Measurements from ENCODE around the gene FHIP2A.
"Not testable (repeated sequence)": the region's sequence is repeated elsewhere in the genome, so short reads cannot be mapped to it uniquely, and the experiment has no call there.

The FHIP2A gene

GRCh38 chr10:114845978-114846693 lies 24.6 kb downstream of the FHIP2A start:
- no peak for TF ChIP-seq EZH2 (IDR thresholded peaks at IDR 0.05; ENCODE audit: borderline replicate concordance, low read length)
- no peak for TF ChIP-seq CTCF (IDR thresholded peaks at IDR 0.05; ENCODE audit: low read length)
- H3K9me2 ChIP-seq (ENCODE audit: low read depth, low read length) = no peaks in the 10 kb centered on the region
- no peak overlapping the region for H2AFZ ChIP-seq (ENCODE audit: low read length)
- H3K27me3 ChIP-seq (ENCODE audit: insufficient read depth, low read length) = no peaks in the 10 kb centered on the region
- H3K9me3 ChIP-seq (ENCODE audit: low read length) = peaks cover 5% of the 10 kb centered on the region; the same call in 1 of the 2 replicates
- peaks cover 49% of the 10 kb centered on the region for H3K36me3 ChIP-seq (ENCODE audit: insufficient read depth, low read length)
- no peaks in the 10 kb centered on the region for H4K20me1 ChIP-seq (ENCODE audit: insufficient read depth, low read length)
- H3K4me1 ChIP-seq (ENCODE audit: insufficient read depth, low read length, severe bottlenecking) = no peaks in the 10 kb centered on the region
- H3K4me2 ChIP-seq (ENCODE audit: low read length) = no peak overlapping the region
- no peak overlapping the region for H3K9ac ChIP-seq (ENCODE audit: low read length)
- no peaks in the 10 kb centered on the region for H3F3A ChIP-seq (ENCODE audit: insufficient read depth, low read length)
- H3K79me2 ChIP-seq (ENCODE audit: insufficient read depth, low read length) = no peaks in the 10 kb centered on the region
- H3K4me3 ChIP-seq (ENCODE audit: low read depth, low read length, poor library complexity, severe bottlenecking) = no peak overlapping the region
- no peak overlapping the region for H3K27ac ChIP-seq (ENCODE audit: low read depth, low read length, poor library complexity, severe bottlenecking)

GRCh38 chr10:114847517-114847916 lies 25.9 kb downstream of the FHIP2A start:
- not testable (repeated sequence) for H3K9me2 ChIP-seq (ENCODE audit: low read depth, low read length); H3F3A ChIP-seq (ENCODE audit: insufficient read depth, low read length); H3K9me3 ChIP-seq (ENCODE audit: low read length); H2AFZ ChIP-seq (ENCODE audit: low read length); H3K4me1 ChIP-seq (ENCODE audit: insufficient read depth, low read length, severe bottlenecking); H3K4me3 ChIP-seq (ENCODE audit: low read depth, low read length, poor library complexity, severe bottlenecking); H3K9ac ChIP-seq (ENCODE audit: low read length); H3K27me3 ChIP-seq (ENCODE audit: insufficient read depth, low read length); H3K27ac ChIP-seq (ENCODE audit: low read depth, low read length, poor library complexity, severe bottlenecking); H4K20me1 ChIP-seq (ENCODE audit: insufficient read depth, low read length); H3K4me2 ChIP-seq (ENCODE audit: low read length); H3K79me2 ChIP-seq (ENCODE audit: insufficient read depth, low read length)
- peaks cover 49% of the 10 kb centered on the region for H3K36me3 ChIP-seq (ENCODE audit: insufficient read depth, low read length)

GRCh38 chr10:114849674-114850073 lies 28.1 kb downstream of the FHIP2A start:
- H4K20me1 ChIP-seq (ENCODE audit: insufficient read depth, low read length) = no peaks in the 10 kb centered on the region
- no peak overlapping the region for H3K9ac ChIP-seq (ENCODE audit: low read length)
- no peak overlapping the region for H3K4me2 ChIP-seq (ENCODE audit: low read length)
- no peaks in the 10 kb centered on the region for H3K9me2 ChIP-seq (ENCODE audit: low read depth, low read length)
- H3K27me3 ChIP-seq (ENCODE audit: insufficient read depth, low read length) = no peaks in the 10 kb centered on the region
- no peaks in the 10 kb centered on the region for H3K4me1 ChIP-seq (ENCODE audit: insufficient read depth, low read length, severe bottlenecking)
- H3K9me3 ChIP-seq (ENCODE audit: low read length) = peaks cover 5% of the 10 kb centered on the region; the same call in 1 of the 2 replicates
- no peak overlapping the region for H3K4me3 ChIP-seq (ENCODE audit: low read depth, low read length, poor library complexity, severe bottlenecking)
- H2AFZ ChIP-seq (ENCODE audit: low read length) = no peak overlapping the region
- no peaks in the 10 kb centered on the region for H3F3A ChIP-seq (ENCODE audit: insufficient read depth, low read length)
- no peaks in the 10 kb centered on the region for H3K79me2 ChIP-seq (ENCODE audit: insufficient read depth, low read length)
- H3K36me3 ChIP-seq (ENCODE audit: insufficient read depth, low read length) = peaks cover 43% of the 10 kb centered on the region
- H3K27ac ChIP-seq (ENCODE audit: low read depth, low read length, poor library complexity, severe bottlenecking) = no peak overlapping the region
- TF ChIP-seq CTCF (IDR thresholded peaks at IDR 0.05; ENCODE audit: low read length) (no peak), EZH2 (IDR thresholded peaks at IDR 0.05; ENCODE audit: borderline replicate concordance, low read length) (no peak)

GRCh38 chr10:114850126-114850525 lies 28.5 kb downstream of the FHIP2A start:
- H2AFZ ChIP-seq (ENCODE audit: low read length) = no peak overlapping the region
- H3K9ac ChIP-seq (ENCODE audit: low read length) = no peak overlapping the region
- H4K20me1 ChIP-seq (ENCODE audit: insufficient read depth, low read length) = no peaks in the 10 kb centered on the region
- no peak overlapping the region for H3K27ac ChIP-seq (ENCODE audit: low read depth, low read length, poor library complexity, severe bottlenecking)
- H3K4me1 ChIP-seq (ENCODE audit: insufficient read depth, low read length, severe bottlenecking) = no peaks in the 10 kb centered on the region
- H3K4me3 ChIP-seq (ENCODE audit: low read depth, low read length, poor library complexity, severe bottlenecking) = no peak overlapping the region
- peaks cover 5% of the 10 kb centered on the region; the same call in 1 of the 2 replicates for H3K9me3 ChIP-seq (ENCODE audit: low read length)
- no peaks in the 10 kb centered on the region for H3K9me2 ChIP-seq (ENCODE audit: low read depth, low read length)
- TF ChIP-seq EZH2 (IDR thresholded peaks at IDR 0.05; ENCODE audit: borderline replicate concordance, low read length) = no peak
- no peak for TF ChIP-seq CTCF (IDR thresholded peaks at IDR 0.05; ENCODE audit: low read length)
- no peaks in the 10 kb centered on the region for H3F3A ChIP-seq (ENCODE audit: insufficient read depth, low read length)
- H3K79me2 ChIP-seq (ENCODE audit: insufficient read depth, low read length) = no peaks in the 10 kb centered on the region
- H3K27me3 ChIP-seq (ENCODE audit: insufficient read depth, low read length) = no peaks in the 10 kb centered on the region
- peaks cover 43% of the 10 kb centered on the region for H3K36me3 ChIP-seq (ENCODE audit: insufficient read depth, low read length)
- H3K4me2 ChIP-seq (ENCODE audit: low read length) = no peak overlapping the region
